ENCODE results near the gene GFRA4. TPM values are rescaled to one million over a fixed set of nuclear protein-coding genes. Genes with fewer than 3 reads are reported as not detected.
A peak's percentile ranks its signal among the peaks of the same experiment; 100 is the strongest.

GFRA4 gene
- total RNA-seq, 1 donor = not detected

- Histone ChIP-seq H4K20me1 (ENCODE audit: insufficient read depth, low read length) (no peaks in the 10 kb centered on the region), H3K36me3 (ENCODE audit: insufficient read depth, low read length) (no peaks in the 10 kb centered on the region), H3K4me2 (ENCODE audit: insufficient read depth, low read length) (no peak overlapping the region), H3K79me2 (ENCODE audit: insufficient read depth, low read length) (no peaks in the 10 kb centered on the region), H3K27ac (ENCODE audit: low read depth, low read length) (no peak overlapping the region), H3K4me1 (ENCODE audit: insufficient read depth, low read length) (peaks cover 10% of the 10 kb centered on the region), H3K27me3 (ENCODE audit: insufficient read depth, low read length) (peaks cover 22% of the 10 kb centered on the region), H2AFZ (ENCODE audit: low read length) (no peak overlapping the region), H3K4me3 (ENCODE audit: insufficient read depth, low read length) (no peak overlapping the region), H3K9me3 (ENCODE audit: low read depth, low read length) (no peaks in the 10 kb centered on the region)
- TF ChIP-seq CTCF (IDR thresholded peaks at IDR 0.05; ENCODE audit: extremely low read depth, low read depth, low read length) = no peak
- DNase-seq (ENCODE audit: insufficient read length, low spot score, missing footprints) = no peak
Measured at GRCh38 chr20:3678198-3678597, 15.0 kb upstream of the GFRA4 start.

GRCh38 chr20:3677733-3678132 lies 14.5 kb upstream of the GFRA4 start:
- H3K27ac ChIP-seq (ENCODE audit: low read depth, low read length) = no peak overlapping the region
- TF ChIP-seq CTCF (IDR thresholded peaks at IDR 0.05; ENCODE audit: extremely low read depth, low read depth, low read length) = no peak
- no peak overlapping the region for H2AFZ ChIP-seq (ENCODE audit: low read length)
- H3K36me3 ChIP-seq (ENCODE audit: insufficient read depth, low read length) = no peaks in the 10 kb centered on the region
- H3K4me1 ChIP-seq (ENCODE audit: insufficient read depth, low read length) = peaks cover 10% of the 10 kb centered on the region
- no peaks in the 10 kb centered on the region for H4K20me1 ChIP-seq (ENCODE audit: insufficient read depth, low read length)
- peaks cover 25% of the 10 kb centered on the region for H3K27me3 ChIP-seq (ENCODE audit: insufficient read depth, low read length)
- H3K9me3 ChIP-seq (ENCODE audit: low read depth, low read length) = no peaks in the 10 kb centered on the region
- no peak overlapping the region for H3K4me3 ChIP-seq (ENCODE audit: insufficient read depth, low read length)
- DNase-seq (ENCODE audit: insufficient read length, low spot score, missing footprints) = no peak
- H3K4me2 ChIP-seq (ENCODE audit: insufficient read depth, low read length) = no peak overlapping the region
- no peaks in the 10 kb centered on the region for H3K79me2 ChIP-seq (ENCODE audit: insufficient read depth, low read length)

GRCh38 chr20:3674995-3675900 lies 12.0 kb upstream of the GFRA4 start:
- Histone ChIP-seq H3K4me3 (ENCODE audit: insufficient read depth, low read length) (no peak overlapping the region), H4K20me1 (ENCODE audit: insufficient read depth, low read length) (no peaks in the 10 kb centered on the region), H3K27ac (ENCODE audit: low read depth, low read length) (no peak overlapping the region), H3K79me2 (ENCODE audit: insufficient read depth, low read length) (no peaks in the 10 kb centered on the region), H3K9me3 (ENCODE audit: low read depth, low read length) (no peaks in the 10 kb centered on the region), H2AFZ (ENCODE audit: low read length) (no peak overlapping the region), H3K36me3 (ENCODE audit: insufficient read depth, low read length) (no peaks in the 10 kb centered on the region), H3K27me3 (ENCODE audit: insufficient read depth, low read length) (peaks cover 23% of the 10 kb centered on the region), H3K4me1 (ENCODE audit: insufficient read depth, low read length) (peaks cover 2% of the 10 kb centered on the region), H3K4me2 (ENCODE audit: insufficient read depth, low read length) (no peak overlapping the region)
- peak; percentile 75 for DNase-seq (ENCODE audit: insufficient read length, low spot score, missing footprints)
- no peak for TF ChIP-seq CTCF (IDR thresholded peaks at IDR 0.05; ENCODE audit: extremely low read depth, low read depth, low read length)

- TF ChIP-seq CTCF (IDR thresholded peaks at IDR 0.05; ENCODE audit: extremely low read depth, low read depth, low read length) = no peak
- no peak overlapping the region for H3K27ac ChIP-seq (ENCODE audit: low read depth, low read length)
- H3K27me3 ChIP-seq (ENCODE audit: insufficient read depth, low read length) = peaks cover 23% of the 10 kb centered on the region
- no peak overlapping the region for H2AFZ ChIP-seq (ENCODE audit: low read length)
- no peaks in the 10 kb centered on the region for H3K36me3 ChIP-seq (ENCODE audit: insufficient read depth, low read length)
- H4K20me1 ChIP-seq (ENCODE audit: insufficient read depth, low read length) = no peaks in the 10 kb centered on the region
- H3K9me3 ChIP-seq (ENCODE audit: low read depth, low read length) = no peaks in the 10 kb centered on the region
- H3K4me1 ChIP-seq (ENCODE audit: insufficient read depth, low read length) = no peaks in the 10 kb centered on the region
- DNase-seq (ENCODE audit: insufficient read length, low spot score, missing footprints) = peak; percentile 56
- H3K4me2 ChIP-seq (ENCODE audit: insufficient read depth, low read length) = no peak overlapping the region
- H3K79me2 ChIP-seq (ENCODE audit: insufficient read depth, low read length) = no peaks in the 10 kb centered on the region
- no peak overlapping the region for H3K4me3 ChIP-seq (ENCODE audit: insufficient read depth, low read length)
Measured at GRCh38 chr20:3674447-3674846, 11.2 kb upstream of the GFRA4 start.
